NK-92 (cell line): ENCODE results near the gene DDX41.

Experiments
- DNase-seq: peaks from one replicate; lab custom pipeline; 2025; ENCODE audit not compliant: unreplicated experiment; lab: John Stamatoyannopoulos, UW

Gene DDX41

DNA sequence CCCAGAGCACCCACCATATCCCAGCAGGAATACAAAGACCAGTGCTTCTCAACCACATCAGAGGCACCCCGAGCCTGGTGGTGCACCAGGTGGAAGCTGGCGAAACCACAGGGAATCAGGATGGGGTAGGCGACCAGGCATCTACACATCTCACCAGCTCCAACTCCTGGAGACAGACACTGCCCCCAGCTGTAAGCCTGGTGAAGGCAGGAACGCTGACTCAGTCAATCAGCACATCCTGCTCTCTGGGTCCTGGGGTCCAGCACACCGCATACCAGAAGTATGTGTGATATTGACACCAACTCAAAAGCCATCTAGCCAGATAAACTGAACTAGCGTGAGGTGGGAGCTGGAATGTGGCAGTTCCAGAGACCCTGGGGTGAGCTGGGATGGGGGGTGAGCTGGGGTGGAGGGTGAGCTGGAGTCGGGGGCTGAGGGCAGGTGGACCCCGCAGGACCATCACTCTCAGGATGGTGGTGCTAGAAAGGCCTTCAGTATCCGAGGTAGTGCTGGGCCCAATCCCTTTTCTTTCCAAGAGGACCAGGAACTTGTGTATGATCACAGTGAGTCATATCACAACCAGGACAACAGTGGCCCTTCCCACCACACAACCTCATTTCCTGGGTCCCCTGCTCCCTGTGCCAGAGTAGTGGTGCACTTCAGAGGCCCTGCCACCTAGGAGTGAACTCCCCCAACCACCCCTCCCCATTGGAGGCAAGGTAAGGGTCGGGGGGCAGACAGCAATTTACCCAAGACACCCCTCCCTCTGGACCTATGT is 45.8 kb downstream of the DDX41 start:
- DNase-seq = no peak

GRCh38 chr5:177469750-177470525 is 46.8 kb downstream of the DDX41 start:
- no peak for DNase-seq

DNA sequence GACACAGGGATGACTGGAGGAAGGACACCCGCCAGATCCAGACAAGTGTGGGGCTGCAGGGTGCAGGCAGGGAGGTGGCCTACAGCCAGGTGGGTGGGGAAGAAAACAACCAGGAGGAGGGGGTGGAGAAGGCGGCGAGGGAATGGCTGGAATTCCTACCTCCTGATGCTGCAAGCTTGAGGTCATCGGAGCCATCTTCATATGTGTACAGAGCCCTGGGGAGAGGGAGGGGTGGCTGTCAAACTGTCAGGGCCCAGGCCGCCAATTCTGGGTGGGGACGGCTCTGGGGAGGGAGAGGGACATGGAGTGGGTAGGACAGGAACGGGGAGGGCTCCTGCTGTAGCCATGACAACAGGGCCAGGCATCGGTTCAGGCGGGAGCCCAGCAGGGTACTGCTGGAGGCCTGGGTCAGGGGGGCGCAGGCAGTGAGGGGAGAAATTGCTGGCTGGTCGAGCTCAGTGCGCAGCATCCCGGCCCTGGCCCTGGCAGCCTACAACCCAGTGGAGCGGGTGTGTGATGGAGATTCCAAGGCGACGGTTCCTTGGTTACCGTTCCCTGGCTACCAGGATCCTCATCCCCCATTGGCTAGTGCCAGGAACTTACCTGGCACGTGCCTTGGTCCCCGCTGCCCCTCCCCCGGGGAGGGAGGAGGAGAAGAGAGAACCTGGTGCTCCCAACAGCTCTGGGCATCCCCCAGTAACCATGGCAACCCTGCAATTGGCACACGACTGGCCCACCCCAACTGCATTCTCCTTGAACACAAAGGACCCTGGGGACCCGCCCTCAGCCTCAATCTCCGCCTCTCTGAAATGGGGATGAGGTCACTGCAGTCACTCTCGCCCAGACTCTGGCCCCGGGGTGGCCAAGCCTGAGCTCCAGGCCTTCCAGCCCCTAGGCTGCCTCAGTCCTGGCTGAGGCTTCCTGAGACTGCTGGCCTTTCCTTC is 47.8 kb downstream of the DDX41 start:
- no peak for DNase-seq

DNA sequence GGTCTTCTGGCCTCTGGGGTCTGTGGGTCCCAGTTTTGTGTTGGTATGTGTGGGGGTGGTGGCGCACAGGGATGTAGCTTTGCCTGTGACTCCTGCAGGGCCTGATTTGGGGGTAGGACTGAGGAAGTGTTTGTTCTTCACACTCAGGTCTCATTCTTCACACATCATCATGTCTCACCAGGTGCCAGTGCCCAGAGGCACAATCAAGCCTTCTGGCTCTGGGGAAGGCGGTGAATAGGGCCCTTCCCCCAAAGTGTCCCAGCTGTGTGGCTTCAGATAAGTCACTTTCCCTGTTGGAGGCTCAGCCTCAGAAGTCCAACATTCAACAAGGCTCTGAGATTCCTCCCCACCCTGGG is 48.5 kb downstream of the DDX41 start:
- no peak for DNase-seq

GRCh38 chr5:177467436-177467835 is 49.3 kb downstream of the DDX41 start:
- no peak for DNase-seq

- DNase-seq = no peak
Observed at GRCh38 chr5:177466861-177467260, 49.9 kb downstream of the DDX41 start.

DNA sequence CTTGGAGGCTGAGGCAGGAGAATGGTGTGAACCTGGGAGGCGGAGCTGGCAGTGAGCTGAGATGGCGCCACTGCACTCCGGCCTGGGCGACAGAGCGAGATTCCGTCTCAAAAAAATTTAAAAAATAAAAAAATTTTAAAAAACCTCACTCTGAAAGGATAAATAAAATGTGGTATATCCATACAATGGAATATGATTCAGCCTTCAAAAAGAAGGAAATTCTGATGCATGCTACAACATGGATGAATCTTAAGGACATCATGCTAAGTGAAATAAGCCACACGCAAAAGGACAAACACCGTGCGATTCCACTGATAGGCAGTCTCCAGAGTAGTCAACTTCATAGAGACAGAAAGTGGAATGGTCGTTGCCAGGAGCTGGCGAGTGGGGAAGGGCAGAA is 51.7 kb downstream of the DDX41 start:
- no peak for DNase-seq

DNA sequence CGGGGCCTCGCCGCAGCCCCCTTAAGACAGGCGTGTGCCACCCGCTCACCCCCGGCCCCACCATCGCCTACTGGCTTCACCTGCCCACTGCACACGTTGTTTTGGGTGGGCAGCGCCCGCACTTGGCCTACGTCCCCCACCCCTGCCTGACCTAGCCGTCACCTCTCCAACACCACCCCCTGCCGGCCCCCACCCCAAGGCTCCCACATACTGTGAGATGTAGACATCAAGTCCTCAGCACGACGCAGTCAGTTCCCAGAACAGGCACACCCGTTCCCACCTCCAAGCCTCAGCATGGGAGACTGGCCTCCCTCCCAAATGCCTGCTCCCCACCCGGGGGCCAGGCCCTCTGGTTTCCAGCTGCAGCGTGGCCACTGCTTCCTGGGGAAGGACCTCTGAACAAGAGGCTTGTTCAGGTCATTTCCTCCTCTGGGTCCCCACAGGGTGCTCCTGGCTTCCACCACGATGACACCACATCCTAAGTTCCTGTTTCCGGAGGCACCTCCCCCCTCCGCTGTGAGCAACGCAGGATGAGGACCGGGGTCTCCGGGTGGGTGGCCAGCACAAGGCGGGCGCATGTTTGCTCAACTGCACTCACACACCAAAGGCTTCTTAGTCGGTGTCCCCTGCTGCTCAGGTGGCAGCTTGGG is 54.6 kb downstream of the DDX41 start:
- DNase-seq = no peak
